ENCODE data around the gene VSIR. TPM values are rescaled to one million over a fixed set of nuclear protein-coding genes. Genes with fewer than 3 reads are reported as not detected.
A peak's percentile ranks its signal among the peaks of the same experiment; 100 is the strongest.

VSIR gene
- total RNA-seq, 2 donors from 2014 or later = 126 to 135 TPM

DNA sequence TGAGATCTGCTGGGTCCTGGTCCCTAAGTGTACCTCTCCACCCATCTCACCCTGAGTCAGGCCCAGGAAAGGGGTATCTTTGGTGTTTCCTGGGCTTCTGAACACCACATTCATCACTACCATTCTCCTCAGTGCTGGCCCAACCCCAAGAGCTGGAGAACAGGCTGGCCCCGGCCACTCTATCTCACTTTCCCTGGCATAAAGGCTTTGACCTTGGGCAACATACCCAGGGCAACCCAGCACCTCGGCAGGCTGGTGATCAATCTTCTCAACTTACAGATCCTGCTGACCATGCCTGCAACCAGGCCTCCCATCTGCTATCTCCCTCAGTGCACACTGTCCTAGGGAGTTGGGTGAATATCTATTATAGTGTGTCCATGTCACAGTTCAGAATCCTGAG, 2.1 kb downstream of the VSIR start:
- intact Hi-C loops (cut with DNase I) = loop anchor here in 1 of 2 donors (10.0 kb wide), 1 partner anchor 64 kb away; no protein-coding TSS in a partner anchor
- no peak for DNase-seq (ENCODE audit: low spot score)

GRCh38 chr10:71770789-71771188, 2.5 kb downstream of the VSIR start:
- intact Hi-C loops (cut with DNase I) = loop anchor here in 1 of 2 donors (10.0 kb wide), 1 partner anchor 64 kb away; no protein-coding TSS in a partner anchor
- DNase-seq (ENCODE audit: low spot score) = no peak

DNA sequence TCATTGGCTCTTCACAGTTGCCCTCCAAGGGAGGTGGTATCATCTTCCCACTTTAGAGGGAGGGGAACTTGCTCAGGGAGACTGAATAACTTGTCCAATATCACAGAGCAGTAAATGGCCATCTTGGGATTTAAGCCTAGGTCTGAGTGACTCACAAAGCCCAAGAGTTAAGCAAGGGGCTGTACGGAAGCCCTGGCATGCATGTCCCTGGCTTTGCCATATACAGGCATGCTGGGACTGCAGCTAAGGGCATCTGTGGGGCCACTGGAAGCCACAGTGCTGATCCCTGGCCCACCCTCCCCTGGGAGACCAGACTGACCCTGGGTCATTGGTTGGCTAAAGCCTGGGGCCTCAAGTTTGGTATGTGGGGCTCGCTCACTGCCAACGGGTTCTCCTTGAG, 3.1 kb downstream of the VSIR start:
- intact Hi-C loops (cut with DNase I) = loop anchor here in 1 of 2 donors (10.0 kb wide), 1 partner anchor 65 kb away; no protein-coding TSS in a partner anchor
- DNase-seq (ENCODE audit: low spot score) = no peak

GRCh38 chr10:71769279-71769823, 4.0 kb downstream of the VSIR start:
- DNase-seq (ENCODE audit: low spot score) = no peak
- intact Hi-C loops (cut with DNase I) = no loop called here

DNA sequence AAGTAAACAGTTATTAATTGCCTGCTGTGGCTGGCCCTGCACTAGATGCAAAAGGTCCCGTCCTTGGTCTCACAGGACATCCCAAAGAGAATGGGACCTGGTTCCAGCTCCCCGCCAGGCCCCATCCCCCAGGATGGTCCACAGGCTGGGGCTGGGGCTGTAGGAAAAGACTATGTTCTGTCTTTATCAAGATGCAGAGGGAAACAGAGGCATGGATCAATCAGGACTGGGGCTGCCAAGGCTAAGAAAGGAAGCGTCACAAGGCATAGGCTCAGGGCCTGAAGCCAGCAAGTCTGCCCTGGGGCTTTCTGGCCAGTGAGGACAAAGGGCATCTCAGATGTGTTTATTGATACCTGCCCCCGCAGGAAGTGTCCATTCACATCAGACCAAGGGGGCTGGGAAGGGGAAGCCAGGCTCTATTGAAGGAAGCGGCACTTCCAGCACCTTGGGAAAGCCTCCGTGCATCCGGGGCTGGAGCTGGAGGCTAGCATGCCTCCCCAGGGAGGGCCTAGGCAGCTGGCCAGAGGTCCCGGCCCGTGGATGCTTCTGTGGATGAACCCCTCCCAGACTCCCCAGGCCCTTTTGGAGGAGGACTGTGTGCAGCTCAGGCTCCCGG, 5.8 kb downstream of the VSIR start:
- intact Hi-C loops (cut with DNase I) = no loop called here
- DNase-seq (ENCODE audit: low spot score) = no peak

- peak; percentile 94 for DNase-seq (ENCODE audit: low spot score)
- intact Hi-C loops (cut with DNase I) = no loop called here
Observed at GRCh38 chr10:71766717-71767419, 6.5 kb downstream of the VSIR start.

DNA sequence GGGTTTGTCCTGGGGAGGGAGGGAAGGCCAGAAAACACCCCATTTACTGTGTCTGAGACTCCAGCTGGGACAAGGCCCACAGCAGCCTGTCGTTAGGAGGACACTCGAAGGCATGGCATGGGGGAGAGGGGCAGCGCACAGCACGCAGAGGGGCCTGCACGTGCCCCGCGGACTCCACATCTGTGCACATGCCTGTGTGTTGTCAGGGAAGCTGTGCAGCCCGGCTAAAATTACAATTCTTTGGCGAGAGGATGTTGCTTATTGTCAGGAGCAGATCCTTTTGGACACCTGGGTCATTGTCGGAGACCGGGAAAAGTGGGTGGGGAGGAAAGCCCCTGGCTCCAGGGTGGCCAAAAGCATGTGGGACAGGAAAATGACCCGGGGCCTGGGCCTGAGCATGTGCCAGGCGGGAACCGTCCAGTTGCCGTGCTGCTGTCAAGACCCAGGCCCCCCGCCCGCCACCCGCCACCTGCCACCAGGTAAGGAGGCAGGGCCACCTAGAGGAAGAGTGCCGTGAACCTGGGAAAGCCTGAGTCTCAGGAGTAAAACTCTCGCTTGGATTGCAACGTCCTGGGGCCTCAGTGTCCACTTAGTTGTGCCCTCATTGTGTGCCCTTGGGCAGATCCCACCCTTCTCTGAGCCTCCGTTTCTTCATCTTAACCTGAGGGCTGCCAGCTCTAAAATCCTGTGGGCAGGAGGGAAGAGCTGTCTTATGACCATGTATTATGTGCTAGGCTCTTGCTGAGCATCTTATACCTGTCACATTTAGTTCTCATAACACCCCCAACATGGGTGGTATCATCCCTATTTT, 7.2 kb downstream of the VSIR start:
- intact Hi-C loops (cut with DNase I) = no loop called here
- DNase-seq (ENCODE audit: low spot score) = no peak

DNA sequence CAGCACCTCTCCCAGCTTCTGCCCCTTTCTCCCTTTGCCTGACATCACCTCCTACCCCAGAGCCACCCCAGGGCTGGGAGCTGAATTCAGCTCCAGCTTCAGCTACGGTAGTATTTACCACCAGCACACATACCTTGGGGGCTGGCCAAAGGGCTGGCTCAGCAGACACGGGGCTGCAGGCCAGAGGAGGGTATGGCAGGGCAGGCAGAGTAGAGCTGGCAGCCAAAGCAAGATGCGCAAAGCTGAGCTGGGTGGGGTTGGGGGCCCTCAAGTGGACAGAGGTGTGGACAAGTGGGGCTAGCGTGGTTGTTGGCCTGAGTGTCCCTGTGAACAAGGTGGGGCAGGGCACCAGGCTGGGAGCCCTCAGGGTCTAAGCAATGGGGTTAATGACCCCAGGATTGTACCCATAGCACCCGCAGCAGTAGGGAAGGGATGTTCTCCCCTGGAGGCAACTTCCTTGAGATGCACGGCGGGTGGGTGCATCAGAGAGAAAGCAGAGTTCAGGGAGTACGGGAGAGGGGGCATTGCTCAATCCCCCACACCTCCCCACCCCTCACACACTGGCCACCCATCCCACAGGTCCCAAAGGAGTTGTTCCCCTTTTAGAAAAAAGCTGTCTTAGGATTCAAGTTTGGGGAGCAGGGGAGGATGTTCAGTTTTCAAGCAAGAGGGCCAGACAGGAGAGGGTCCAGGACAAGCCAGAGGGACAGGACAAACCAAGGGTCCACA, 8.0 kb downstream of the VSIR start:
- no peak for DNase-seq (ENCODE audit: low spot score)
- intact Hi-C loops (cut with DNase I) = no loop called here

DNA sequence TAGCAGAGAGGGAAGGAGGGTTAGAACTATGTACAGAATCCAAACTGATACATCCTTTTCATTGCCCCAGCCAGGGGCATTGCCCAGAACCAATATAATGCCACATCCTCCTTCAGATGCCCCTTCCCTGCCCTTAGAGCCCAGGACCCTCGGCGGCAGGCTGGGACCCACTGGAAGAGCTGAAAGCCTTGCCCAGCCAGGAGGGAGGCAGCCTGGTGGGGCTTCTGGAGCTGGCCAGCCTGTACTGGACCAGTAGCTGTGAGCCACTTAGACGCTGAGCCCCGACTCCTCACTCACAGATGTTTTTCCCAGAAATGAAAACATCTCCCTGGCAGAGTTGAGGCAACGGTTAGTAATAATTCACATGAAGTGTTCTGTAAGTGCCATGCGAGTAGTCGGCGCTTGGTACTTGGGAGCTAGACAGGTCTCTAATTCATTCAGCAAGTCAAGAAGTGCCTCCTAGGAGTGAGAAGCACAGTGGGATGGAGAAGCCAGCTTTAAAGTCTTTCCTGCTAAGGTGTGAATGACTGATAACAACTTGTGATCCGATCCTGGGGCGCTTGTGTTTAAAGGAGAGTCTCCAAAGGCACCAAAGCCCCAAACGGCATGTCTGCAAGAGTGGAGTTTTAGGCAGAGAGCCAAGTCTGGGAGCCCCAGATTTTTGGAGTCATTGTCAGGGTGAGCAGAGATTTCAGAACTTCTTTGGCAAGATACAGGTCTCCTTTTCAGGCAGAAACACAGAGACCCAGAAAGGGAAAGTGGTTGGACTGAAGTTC, 9.8 kb downstream of the VSIR start:
- DNase-seq (ENCODE audit: low spot score) = no peak
- intact Hi-C loops (cut with DNase I) = loop anchor here in 1 of 2 donors (5.0 kb wide), 1 partner anchor 46 kb away; the partner anchor contains the start of gene C10orf105

- intact Hi-C loops (cut with DNase I) = loop anchor here in 1 of 2 donors (5.0 kb wide), 1 partner anchor 45 kb away; the partner anchor contains the start of gene C10orf105
- DNase-seq (ENCODE audit: low spot score) = no peak
Observed at GRCh38 chr10:71762324-71762723, 11.0 kb downstream of the VSIR start.

DNA sequence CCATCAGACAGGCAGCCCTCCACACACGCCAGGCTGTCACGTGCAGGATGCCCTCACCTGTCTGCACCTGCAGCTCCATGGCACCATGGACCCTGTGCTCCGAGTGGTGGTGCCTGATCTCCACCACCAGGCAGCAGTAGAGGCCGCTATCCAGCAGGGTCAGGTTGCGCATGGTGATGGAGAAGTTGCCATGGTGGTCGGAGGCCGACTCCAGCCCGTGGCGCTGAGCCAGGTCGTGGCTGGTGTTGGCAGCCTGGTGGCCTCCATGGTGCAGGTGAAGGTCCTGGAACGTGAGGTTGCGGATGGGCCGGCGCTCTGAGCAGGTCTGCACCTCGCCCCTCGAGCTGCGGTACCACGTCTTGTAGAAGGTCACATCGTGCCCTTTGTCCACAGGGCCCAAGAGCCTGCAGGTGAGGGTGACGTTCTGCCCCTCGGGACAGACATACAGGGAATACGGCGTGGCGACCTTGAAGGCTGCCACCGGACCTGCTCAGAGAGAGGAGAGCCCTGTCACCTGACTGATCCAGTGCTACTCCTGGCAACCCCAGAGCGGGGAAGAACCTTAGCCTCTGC, 11.7 kb downstream of the VSIR start:
- intact Hi-C loops (cut with DNase I) = loop anchor here in 1 of 2 donors (5.0 kb wide), 1 partner anchor 44 kb away; the partner anchor contains the start of gene C10orf105
- no peak for DNase-seq (ENCODE audit: low spot score)

DNA sequence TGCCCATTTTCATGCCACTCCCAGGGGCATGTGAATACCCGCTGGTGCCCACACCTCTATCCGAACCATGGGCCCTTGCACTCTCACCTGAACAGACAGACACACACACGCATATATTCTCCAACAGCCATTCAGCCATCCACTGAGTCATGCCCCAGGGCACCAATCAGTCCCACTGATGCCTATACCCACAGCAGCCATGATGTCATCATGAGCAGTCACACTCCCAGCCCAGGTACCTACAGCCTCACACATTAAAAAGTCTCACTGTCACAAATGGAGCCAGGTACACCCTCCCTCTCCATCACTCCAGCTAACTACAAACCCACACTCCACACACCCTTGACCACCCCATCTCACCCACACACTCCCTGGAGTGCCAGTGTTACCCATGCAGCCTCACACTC, 12.2 kb downstream of the VSIR start:
- no peak for DNase-seq (ENCODE audit: low spot score)
- intact Hi-C loops (cut with DNase I) = loop anchor here in 1 of 2 donors (5.0 kb wide), 1 partner anchor 44 kb away; the partner anchor contains the start of gene C10orf105

DNA sequence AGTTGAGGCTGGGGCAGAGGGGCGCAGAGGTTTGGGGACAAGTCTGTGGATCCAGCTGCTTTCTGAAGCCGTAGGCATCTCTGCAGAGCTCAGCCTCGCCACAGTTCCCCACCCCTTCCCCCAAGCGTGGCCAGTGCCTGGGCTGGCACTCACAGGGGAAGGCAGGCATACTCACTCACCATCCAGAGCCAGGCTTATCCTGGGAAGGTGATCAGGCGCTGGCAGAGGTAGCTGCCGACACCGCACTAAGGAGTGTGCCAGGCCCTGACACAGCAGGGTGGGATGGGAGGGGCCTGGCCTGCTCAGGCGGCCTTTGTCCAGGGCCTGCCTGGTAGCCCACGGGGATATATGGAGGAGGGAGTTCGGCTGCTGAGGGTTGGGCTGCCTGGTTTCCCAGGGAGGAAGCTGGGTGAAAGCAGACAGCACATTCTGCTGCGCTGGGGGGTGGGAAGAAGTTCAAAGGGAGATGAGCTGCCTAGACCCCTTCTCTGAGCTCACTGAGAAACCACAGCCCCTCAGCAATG, 15.9 kb downstream of the VSIR start:
- intact Hi-C loops (cut with DNase I) = no loop called here

DNA sequence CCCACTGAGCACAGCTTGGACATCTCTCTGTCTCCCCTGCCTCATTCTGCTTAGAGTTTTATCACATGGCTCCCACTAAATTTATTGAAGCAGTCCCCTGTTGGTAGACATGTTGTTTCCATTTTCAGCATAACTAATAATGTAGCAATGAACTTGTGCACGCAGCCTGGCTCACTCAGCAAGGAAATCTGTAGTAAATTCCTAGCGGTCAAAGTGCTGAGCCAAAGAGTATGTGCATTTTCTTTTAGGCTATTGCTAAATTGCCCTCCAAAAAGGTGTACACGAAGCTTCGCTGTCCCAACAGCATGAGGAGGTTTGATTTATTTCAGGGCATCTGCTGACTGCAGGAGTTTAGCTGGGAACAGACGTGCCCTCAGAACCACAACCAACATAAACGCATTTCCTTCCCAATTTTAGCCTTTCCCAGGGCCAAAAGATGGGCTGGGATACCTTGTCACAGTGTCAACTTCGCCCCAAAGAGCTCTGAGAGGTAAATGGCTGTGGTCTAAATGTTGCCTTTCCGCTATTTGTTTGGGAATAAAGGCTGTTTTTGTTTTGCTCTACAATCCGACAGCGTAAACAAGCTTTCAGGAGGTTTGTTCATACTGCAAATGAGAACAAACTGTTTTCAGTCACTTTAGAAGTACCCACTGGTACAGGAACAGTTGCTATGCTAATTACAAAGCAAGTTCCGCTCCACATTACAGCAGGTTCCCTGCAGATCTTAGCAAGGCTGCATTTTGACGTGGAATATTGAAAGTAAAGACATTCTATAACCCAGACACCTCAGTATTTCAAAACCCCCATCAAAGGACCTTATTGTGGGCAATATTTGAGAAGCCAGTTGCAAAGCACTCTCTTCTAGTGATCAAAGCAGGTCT, 16.8 kb downstream of the VSIR start:
- intact Hi-C loops (cut with DNase I) = no loop called here
- no peak for DNase-seq (ENCODE audit: low spot score)

More for the DNA sequence above, 15.9 kb downstream of the VSIR start:
- DNase-seq (ENCODE audit: low spot score) = no peak

GRCh38 chr10:71755179-71755879, 18.0 kb downstream of the VSIR start:
- DNase-seq (ENCODE audit: low spot score) = no peak
- intact Hi-C loops (cut with DNase I) = no loop called here

GRCh38 chr10:71754562-71754961, 18.8 kb downstream of the VSIR start:
- intact Hi-C loops (cut with DNase I) = no loop called here
- no peak for DNase-seq (ENCODE audit: low spot score)

Measured in posterior vena cava (tissue), 2 donors.